Panc1 (cell line): Measurements from ENCODE around the gene LTBP3.

Experiments
- POLR2AphosphoS5 ChIP-seq: IDR thresholded peaks from 2 replicates; pipeline ENCODE4 v1.6.1; 2012; ENCODE audit warnings: mild to moderate bottlenecking, low read depth, low read length, moderate library complexity
- TF ChIP-seq, protein P1 (sequence below): fragments of 450-650 bp; IDR thresholded peaks from 2 replicates; pipeline ENCODE4 v1.5.1; 2017; ENCODE audit warnings: mild to moderate bottlenecking

- TF ChIP-seq, protein P1, sequence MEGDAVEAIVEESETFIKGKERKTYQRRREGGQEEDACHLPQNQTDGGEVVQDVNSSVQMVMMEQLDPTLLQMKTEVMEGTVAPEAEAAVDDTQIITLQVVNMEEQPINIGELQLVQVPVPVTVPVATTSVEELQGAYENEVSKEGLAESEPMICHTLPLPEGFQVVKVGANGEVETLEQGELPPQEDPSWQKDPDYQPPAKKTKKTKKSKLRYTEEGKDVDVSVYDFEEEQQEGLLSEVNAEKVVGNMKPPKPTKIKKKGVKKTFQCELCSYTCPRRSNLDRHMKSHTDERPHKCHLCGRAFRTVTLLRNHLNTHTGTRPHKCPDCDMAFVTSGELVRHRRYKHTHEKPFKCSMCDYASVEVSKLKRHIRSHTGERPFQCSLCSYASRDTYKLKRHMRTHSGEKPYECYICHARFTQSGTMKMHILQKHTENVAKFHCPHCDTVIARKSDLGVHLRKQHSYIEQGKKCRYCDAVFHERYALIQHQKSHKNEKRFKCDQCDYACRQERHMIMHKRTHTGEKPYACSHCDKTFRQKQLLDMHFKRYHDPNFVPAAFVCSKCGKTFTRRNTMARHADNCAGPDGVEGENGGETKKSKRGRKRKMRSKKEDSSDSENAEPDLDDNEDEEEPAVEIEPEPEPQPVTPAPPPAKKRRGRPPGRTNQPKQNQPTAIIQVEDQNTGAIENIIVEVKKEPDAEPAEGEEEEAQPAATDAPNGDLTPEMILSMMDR: no peak; the same call in 1 of the 2 replicates
- no peak for TF ChIP-seq POLR2AphosphoS5
Measured at GRCh38 chr11:65530157-65530496, 28.0 kb downstream of the LTBP3 start.
